Measurements from ENCODE around the gene C17orf114.
A peak's percentile ranks its signal among the peaks of the same experiment; 100 is the strongest.

Gene C17orf114

DNA sequence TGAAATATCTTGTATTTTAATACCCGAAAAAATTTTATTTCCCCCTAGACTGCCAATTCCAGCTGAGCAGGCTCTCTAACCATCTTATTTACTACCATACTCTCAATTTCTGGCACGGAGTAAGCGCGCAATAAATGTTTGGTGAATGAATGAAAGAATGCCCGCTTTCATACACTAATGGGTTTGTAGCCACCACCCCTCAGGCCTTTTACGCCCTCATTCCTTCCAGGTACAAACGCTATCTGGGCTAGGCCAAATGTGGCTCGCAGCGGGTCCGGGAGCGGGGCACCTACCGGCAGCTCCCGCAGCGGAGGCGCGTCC, 4.3 kb upstream of the C17orf114 start:
- DNase-seq (no peak), ATAC-seq (no peak)
- H3K4me3 ChIP-seq: peak overlapping the region; percentile 41 to 100 (median 86)
- peaks cover 6 to 27% (median 16%) of the 10 kb centered on the region in 12 donors for H3K4me1 ChIP-seq
- no peaks in the 10 kb centered on the region for H3K27me3 ChIP-seq
- peak overlapping the region in 7 of 12 donors; percentile 49 to 92 (median 73) for H3K27ac ChIP-seq
- H3K9me3 ChIP-seq: no peaks in the 10 kb centered on the region
- 4 to 7% (median 5%) methylated on average over 14 to 16 of the region's 16 CpGs for WGBS, 4 donors
- H3K36me3 ChIP-seq: peaks cover 0 to 24% (median 9%) of the 10 kb centered on the region in 9 donors
- intact Hi-C loops (cut with DNase I): loop anchor here in 2 of 10 donors (2.0 to 5.0 kb wide), 2 partner anchors 26 to 76 kb away; partner anchors contain the start of gene MINK1 (in 1 of the 2)
- no peak for TF ChIP-seq POLR2A (IDR thresholded peaks at IDR 0.05)
- no peak for TF ChIP-seq CTCF (IDR thresholded peaks at IDR 0.05)

DNA sequence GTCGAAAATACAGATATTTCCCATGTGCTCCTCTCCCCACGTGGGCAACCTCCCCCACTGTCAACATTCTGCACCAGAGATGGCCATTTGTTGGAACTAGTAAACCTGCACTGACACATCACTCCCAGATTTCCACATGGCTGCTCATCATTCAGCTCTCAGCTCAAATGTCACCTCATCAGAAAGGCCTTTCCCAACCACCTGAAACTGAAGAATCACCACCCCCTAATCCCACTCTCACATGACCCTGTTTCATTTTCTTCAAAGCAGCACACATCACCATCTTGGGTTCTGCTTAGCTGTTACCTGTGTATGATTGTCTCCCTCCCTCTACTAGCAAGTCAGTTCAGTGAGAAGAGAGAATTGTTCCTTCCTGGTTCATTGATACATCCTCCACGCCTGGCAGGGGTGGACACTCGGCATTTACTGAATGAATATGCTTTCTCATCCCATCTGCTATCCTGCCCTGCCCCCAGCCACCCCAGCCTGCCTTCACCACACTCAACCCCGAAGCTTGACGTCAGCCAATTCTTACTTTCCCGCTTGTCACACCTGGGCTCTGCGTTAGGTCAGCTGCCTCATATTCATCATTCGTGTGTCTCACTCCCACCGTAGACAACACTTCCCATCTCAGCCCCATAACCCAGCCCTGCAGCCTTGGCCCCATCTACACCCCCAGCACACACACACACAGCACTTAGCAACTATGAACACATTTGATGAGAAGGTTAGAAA, 1.5 kb downstream of the C17orf114 start:
- Histone ChIP-seq H3K27me3 (no peaks in the 10 kb centered on the region), H3K4me1 (peaks cover 0 to 13% (median 7%) of the 10 kb centered on the region in 12 donors), H3K9me3 (no peaks in the 10 kb centered on the region), H3K36me3 (peaks cover 0 to 26% (median 23%) of the 10 kb centered on the region in 9 donors), H3K27ac (no peak overlapping the region), H3K4me3 (no peak overlapping the region)
- no peak for ATAC-seq
- TF ChIP-seq CTCF (IDR thresholded peaks at IDR 0.05) (no peak), POLR2A (IDR thresholded peaks at IDR 0.05) (no peak)
- intact Hi-C loops (cut with DNase I): no loop called here
- DNase-seq: peak in 1 of 5 donors; percentile 14
- WGBS, 4 donors: 76 to 88% (median 87%) methylated on average over 10 of the region's 10 CpGs

DNA sequence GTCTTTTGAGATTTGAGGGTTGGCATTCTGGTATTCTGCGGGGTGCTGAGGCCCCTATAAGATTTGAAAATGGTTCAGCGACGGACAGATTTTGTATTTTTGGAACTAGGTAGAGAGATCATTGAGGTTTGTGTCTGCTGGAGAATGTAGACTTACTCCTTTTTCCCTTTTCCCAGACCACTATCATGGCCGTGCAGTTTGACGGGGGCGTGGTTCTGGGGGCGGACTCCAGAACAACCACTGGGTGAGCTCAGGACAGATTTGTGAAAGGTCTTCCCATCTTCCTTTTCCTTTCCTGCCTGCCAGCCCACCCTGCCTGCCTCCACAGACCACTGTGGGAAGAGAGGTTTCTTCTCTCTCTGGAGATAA, 5.6 kb downstream of the C17orf114 start:
- Histone ChIP-seq H3K9me3 (no peaks in the 10 kb centered on the region), H3K4me1 (peaks cover 0 to 16% (median 7%) of the 10 kb centered on the region in 12 donors), H3K4me3 (peak overlapping the region; percentile 38 to 99 (median 78)), H3K27ac (peak overlapping the region; percentile 3 to 89 (median 80)), H3K36me3 (peaks cover 0 to 26% (median 23%) of the 10 kb centered on the region in 9 donors), H3K27me3 (no peaks in the 10 kb centered on the region)
- 0 to 2% (median 1%) methylated on average over 7 of the region's 7 CpGs for WGBS, 4 donors
- ATAC-seq (peak in 2 of 4 donors; percentile 36 to 66), DNase-seq (peak in 1 of 5 donors; percentile 57)
- intact Hi-C loops (cut with DNase I): loop anchor here in 2 of 10 donors (5.0 kb wide), 2 partner anchors 36 to 41 kb away; partner anchors contain the start of gene MINK1 (in 1 of the 2)
- TF ChIP-seq CTCF (IDR thresholded peaks at IDR 0.05) (no peak), POLR2A (IDR thresholded peaks at IDR 0.05) (no peak)

GRCh38 chr17:4795168-4795567, 7.0 kb downstream of the C17orf114 start:
- Histone ChIP-seq H3K27ac (peak overlapping the region in 5 of 12 donors; percentile 55 to 89 (median 83)), H3K4me1 (peaks cover 0 to 21% (median 7%) of the 10 kb centered on the region in 12 donors), H3K27me3 (no peaks in the 10 kb centered on the region), H3K4me3 (peak overlapping the region in 2 of 12 donors; percentile 76 to 77), H3K9me3 (no peaks in the 10 kb centered on the region), H3K36me3 (peaks cover 0 to 26% (median 23%) of the 10 kb centered on the region in 9 donors)
- no peak for TF ChIP-seq CTCF (IDR thresholded peaks at IDR 0.05)
- TF ChIP-seq POLR2A (IDR thresholded peaks at IDR 0.05): no peak
- WGBS, 4 donors: 97 to 100% (median 99%) methylated on average over 1 of the region's 1 CpG
- DNase-seq (no peak), ATAC-seq (no peak)
- intact Hi-C loops (cut with DNase I): loop anchor here in 2 of 10 donors (5.0 kb wide), 2 partner anchors 37 to 42 kb away; partner anchors contain the start of gene MINK1 (in 1 of the 2)

Measured in heart left ventricle (tissue), 16 donors.